ENCODE results near the gene G3BP2. TPM values are rescaled to one million over a fixed set of nuclear protein-coding genes. Genes with fewer than 3 reads are reported as not detected.
A peak's percentile ranks its signal among the peaks of the same experiment; 100 is the strongest.

Gene G3BP2
- polyA plus RNA-seq, 2 of the 4 experiments (the other 2 are of a cell fraction): 159 to 179 TPM

DNA sequence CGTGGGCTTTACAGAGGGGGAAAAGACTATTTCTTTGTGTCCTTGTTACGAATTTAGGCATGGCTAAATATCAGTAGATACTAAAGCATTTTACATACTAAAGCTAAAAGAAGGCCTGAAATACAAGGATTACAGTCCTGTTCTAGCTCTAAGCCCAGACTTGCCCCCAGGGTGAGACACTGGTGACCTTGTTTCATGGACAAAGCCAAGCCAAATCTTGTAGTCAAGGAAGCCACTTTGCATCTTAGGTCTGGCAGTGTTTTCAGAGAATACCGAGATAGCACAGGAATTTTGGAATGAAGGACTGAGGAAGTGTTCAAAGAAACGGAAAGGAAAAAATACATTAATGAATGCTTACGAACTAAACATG is 733 bp upstream of the G3BP2 start:
- Histone ChIP-seq H3K4me2 (peak overlapping the region; percentile 90), H3K4me1 (peaks cover 25% of the 10 kb centered on the region), H3K4me3 (peak overlapping the region; percentile 97), H3K9me3 (no peaks in the 10 kb centered on the region), H3K27ac (peak overlapping the region; percentile 91 to 93)
- DNase-seq (ENCODE audit: low read depth in 1 of 2, low spot score in 1 of 2) (no peak), FAIRE-seq (no peak), ATAC-seq (0 out of 6 replicates have a peak, but pooled peaks of 1 of the 2 experiments have one; percentile 5)
- WGBS (ENCODE audit: missing lambda C conversion rate): 37% methylated on average over 5 of the region's 5 CpGs
- POLR2A ChIA-PET: interaction anchor here (0.7 to 2.7 kb wide), 3 partner anchors 43 to 92 kb away, joined by 3 to 31 read pairs (median 5); partner anchors contain the start of genes CDKL2 and USO1
- no peak for TF ChIP-seq FOXS1 (CRISPR knock-in tag; IDR thresholded peaks at IDR 0.05)
- TF ChIP-seq CBX8 (IDR thresholded peaks at IDR 0.05): no peak
- TF ChIP-seq, protein P1, sequence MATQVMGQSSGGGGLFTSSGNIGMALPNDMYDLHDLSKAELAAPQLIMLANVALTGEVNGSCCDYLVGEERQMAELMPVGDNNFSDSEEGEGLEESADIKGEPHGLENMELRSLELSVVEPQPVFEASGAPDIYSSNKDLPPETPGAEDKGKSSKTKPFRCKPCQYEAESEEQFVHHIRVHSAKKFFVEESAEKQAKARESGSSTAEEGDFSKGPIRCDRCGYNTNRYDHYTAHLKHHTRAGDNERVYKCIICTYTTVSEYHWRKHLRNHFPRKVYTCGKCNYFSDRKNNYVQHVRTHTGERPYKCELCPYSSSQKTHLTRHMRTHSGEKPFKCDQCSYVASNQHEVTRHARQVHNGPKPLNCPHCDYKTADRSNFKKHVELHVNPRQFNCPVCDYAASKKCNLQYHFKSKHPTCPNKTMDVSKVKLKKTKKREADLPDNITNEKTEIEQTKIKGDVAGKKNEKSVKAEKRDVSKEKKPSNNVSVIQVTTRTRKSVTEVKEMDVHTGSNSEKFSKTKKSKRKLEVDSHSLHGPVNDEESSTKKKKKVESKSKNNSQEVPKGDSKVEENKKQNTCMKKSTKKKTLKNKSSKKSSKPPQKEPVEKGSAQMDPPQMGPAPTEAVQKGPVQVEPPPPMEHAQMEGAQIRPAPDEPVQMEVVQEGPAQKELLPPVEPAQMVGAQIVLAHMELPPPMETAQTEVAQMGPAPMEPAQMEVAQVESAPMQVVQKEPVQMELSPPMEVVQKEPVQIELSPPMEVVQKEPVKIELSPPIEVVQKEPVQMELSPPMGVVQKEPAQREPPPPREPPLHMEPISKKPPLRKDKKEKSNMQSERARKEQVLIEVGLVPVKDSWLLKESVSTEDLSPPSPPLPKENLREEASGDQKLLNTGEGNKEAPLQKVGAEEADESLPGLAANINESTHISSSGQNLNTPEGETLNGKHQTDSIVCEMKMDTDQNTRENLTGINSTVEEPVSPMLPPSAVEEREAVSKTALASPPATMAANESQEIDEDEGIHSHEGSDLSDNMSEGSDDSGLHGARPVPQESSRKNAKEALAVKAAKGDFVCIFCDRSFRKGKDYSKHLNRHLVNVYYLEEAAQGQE (IDR thresholded peaks at IDR 0.05): no peak
- no peak for TF ChIP-seq PHF8 (IDR thresholded peaks at IDR 0.05; ENCODE audit: borderline replicate concordance, low read depth)
- no peak for TF ChIP-seq CEBPB (IDR thresholded peaks at IDR 0.05)
- TF ChIP-seq HOXB13 (CRISPR knock-in tag; IDR thresholded peaks at IDR 0.05; ENCODE audit: low read depth): no peak
- CTCF ChIA-PET: interaction anchor here (0.7 to 2.4 kb wide), 2 partner anchors 14 to 50 kb away, joined by 3 to 7 read pairs; partner anchors contain the start of gene USO1

DNA sequence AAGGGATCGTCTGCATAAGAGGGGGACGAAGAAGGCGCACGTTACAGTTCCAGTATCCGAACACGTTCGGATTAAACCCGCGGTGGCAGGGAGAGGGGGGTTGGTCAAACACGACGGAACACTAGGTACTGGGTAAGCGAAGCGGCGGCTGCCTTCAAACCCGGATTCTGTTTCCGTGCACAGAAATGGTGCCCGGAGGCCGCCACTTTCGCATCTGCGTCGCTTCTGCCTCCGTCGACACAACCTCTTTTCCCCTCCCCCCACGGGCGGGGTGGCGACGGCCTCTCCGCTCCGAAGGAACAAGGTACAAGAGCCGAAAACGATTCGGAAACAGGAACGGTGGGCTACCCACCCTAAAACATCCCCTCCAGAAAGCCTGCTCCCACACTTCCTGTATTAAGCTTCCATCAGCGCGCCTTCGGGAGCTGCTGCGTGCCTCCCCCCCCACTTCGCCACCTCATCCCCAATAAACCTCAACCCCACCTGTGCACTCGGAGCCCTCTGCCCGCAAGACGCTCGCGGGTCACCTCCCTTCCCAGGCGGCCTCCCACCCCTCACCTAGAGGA is 667 bp downstream of the G3BP2 start:
- Histone ChIP-seq H3K9me3 (no peaks in the 10 kb centered on the region), H3K4me1 (peaks cover 27% of the 10 kb centered on the region), H3K4me3 (peak overlapping the region; percentile 97), H3K4me2 (peak overlapping the region; percentile 87), H3K27ac (peak overlapping the region; percentile 93 to 97)
- TF ChIP-seq TFCP2L1 (CRISPR knock-in tag; IDR thresholded peaks at IDR 0.05): no peak
- TF ChIP-seq, protein P2, sequence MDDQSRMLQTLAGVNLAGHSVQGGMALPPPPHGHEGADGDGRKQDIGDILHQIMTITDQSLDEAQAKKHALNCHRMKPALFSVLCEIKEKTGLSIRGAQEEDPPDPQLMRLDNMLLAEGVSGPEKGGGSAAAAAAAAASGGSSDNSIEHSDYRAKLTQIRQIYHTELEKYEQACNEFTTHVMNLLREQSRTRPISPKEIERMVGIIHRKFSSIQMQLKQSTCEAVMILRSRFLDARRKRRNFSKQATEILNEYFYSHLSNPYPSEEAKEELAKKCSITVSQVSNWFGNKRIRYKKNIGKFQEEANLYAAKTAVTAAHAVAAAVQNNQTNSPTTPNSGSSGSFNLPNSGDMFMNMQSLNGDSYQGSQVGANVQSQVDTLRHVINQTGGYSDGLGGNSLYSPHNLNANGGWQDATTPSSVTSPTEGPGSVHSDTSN (IDR thresholded peaks at IDR 0.05): 0 out of 2 replicates have a peak, but pooled peaks have one; percentile 13
- TF ChIP-seq, protein P3, sequence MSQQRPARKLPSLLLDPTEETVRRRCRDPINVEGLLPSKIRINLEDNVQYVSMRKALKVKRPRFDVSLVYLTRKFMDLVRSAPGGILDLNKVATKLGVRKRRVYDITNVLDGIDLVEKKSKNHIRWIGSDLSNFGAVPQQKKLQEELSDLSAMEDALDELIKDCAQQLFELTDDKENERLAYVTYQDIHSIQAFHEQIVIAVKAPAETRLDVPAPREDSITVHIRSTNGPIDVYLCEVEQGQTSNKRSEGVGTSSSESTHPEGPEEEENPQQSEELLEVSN (IDR thresholded peaks at IDR 0.05; ENCODE audit: borderline replicate concordance, low read depth): 0 out of 2 replicates have a peak, but pooled peaks have one; percentile 20
- WGBS (ENCODE audit: missing lambda C conversion rate): under 1% methylated on average over 24 of the region's 44 CpGs
- peak; percentile 57 to 59 for ATAC-seq
- ChIA-PET POLR2A (interaction anchor here (0.5 to 2.7 kb wide), 3 partner anchors 10 to 160 kb away, joined by 3 to 31 read pairs (median 3); partner anchors contain the start of gene USO1), CTCF (interaction anchor here (1.2 kb wide), 1 partner anchor 12 kb away, joined by 3 read pairs; no protein-coding TSS in a partner anchor)
- FAIRE-seq: no peak
- DNase-seq (ENCODE audit: low read depth in 1 of 2, low spot score in 1 of 2): peak; percentile 17 to 46

DNA sequence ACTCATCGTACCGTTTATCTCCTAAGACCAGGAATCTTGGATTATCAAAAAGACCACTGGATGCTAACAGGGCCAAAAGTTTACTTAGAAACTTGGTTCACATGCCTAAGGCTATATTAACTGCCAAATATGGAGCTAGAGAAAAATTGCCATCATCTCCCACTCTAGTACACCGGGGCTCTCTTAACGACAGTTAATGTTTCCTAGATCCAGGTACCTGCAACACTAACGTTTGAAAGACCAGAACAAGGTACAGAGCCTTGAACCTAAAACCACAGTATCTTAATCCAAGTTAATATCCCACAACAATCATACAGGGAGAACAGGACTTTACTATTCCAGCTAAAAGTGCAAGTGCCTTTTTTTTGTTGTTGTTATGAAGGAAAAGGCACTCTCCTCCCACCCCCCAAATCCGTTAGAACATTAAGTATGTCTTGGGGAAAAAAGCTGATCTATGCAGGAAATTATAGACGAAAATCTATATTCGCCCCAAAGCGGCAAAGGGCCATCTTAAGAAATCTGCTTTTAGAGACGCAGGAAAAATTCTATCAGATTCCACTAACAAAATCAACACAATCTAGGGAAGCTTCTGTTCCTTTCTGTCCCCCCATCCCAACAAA is 1.3 kb downstream of the G3BP2 start:
- WGBS (ENCODE audit: missing lambda C conversion rate): 20% methylated on average over 10 of the region's 10 CpGs
- peaks cover 27% of the 10 kb centered on the region for H3K4me1 ChIP-seq
- ChIA-PET POLR2A (interaction anchor here (0.5 to 2.7 kb wide), 3 partner anchors 11 to 111 kb away, joined by 3 to 31 read pairs (median 4); partner anchors contain the start of gene USO1), CTCF (interaction anchor here (1.2 to 4.0 kb wide), 2 partner anchors 11 to 53 kb away, joined by 3 to 15 read pairs; partner anchors contain the start of gene USO1)
- H3K4me2 ChIP-seq: peak overlapping the region; percentile 87
- H3K27ac ChIP-seq: peak overlapping the region; percentile 93 to 97
- ATAC-seq (no peak), FAIRE-seq (no peak), DNase-seq (ENCODE audit: low read depth in 1 of 2, low spot score in 1 of 2) (peak in 1 of 2 experiments; percentile 1)
- peak overlapping the region; percentile 97 for H3K4me3 ChIP-seq
- TF ChIP-seq MAFK (IDR thresholded peaks at IDR 0.05; ENCODE audit: partially characterized antibody) (peak; percentile 16), HEYL (CRISPR knock-in tag; IDR thresholded peaks at IDR 0.05) (no peak)
- no peaks in the 10 kb centered on the region for H3K9me3 ChIP-seq

DNA sequence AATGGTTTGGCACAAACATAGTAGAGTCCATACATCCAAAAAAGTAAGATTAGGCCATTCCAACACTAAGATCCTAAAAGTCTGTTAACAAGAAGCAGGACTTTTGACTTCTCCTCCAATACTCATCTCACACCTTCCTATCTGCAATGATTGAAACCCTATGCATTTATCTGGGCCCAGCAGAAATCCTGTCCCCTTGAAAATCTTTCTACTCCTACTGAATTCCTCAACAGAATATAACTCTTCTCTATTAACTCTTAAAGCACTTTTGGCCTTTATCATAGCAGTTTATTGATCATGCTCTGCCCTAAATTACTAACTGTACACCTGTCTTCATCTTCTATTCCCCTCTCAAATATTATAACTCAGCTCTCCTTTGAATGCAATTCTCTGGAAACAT is 4.6 kb downstream of the G3BP2 start:
- Histone ChIP-seq H3K9me3 (no peaks in the 10 kb centered on the region), H3K4me1 (peaks cover 37% of the 10 kb centered on the region), H3K4me2 (no peak overlapping the region), H3K27ac (no peak overlapping the region), H3K4me3 (no peak overlapping the region)
- ATAC-seq (no peak), DNase-seq (ENCODE audit: low read depth in 1 of 2, low spot score in 1 of 2) (no peak), FAIRE-seq (no peak)
- POLR2A ChIA-PET: no interaction called here
- CTCF ChIA-PET: interaction anchor here (4.0 kb wide), 1 partner anchor 56 kb away, joined by 15 read pairs; the partner anchor contains the start of gene USO1
- TF ChIP-seq NPAS2 (CRISPR knock-in tag; IDR thresholded peaks at IDR 0.05; ENCODE audit: borderline replicate concordance) (no peak), POLR2AphosphoS2 (conservative IDR thresholded peaks at IDR 0.05; ENCODE audit: low read length) (no peak), RFX5 (IDR thresholded peaks at IDR 0.05) (no peak), KDM5A (IDR thresholded peaks at IDR 0.05) (no peak), FOXS1 (CRISPR knock-in tag; IDR thresholded peaks at IDR 0.05) (no peak), CEBPB (IDR thresholded peaks at IDR 0.05) (no peak), RCOR1 (IDR thresholded peaks at IDR 0.05; ENCODE audit: low read depth, low read length) (no peak), ZFP36 (IDR thresholded peaks at IDR 0.05; ENCODE audit: borderline replicate concordance, partially characterized antibody) (no peak), PHF8 (IDR thresholded peaks at IDR 0.05; ENCODE audit: borderline replicate concordance, low read depth) (no peak), CHD4 (IDR thresholded peaks at IDR 0.05; ENCODE audit: borderline replicate concordance) (no peak), HOXA7 (CRISPR knock-in tag; IDR thresholded peaks at IDR 0.05) (no peak), ZSCAN20 (CRISPR knock-in tag; IDR thresholded peaks at IDR 0.05) (no peak)
- TF ChIP-seq, protein P4, sequence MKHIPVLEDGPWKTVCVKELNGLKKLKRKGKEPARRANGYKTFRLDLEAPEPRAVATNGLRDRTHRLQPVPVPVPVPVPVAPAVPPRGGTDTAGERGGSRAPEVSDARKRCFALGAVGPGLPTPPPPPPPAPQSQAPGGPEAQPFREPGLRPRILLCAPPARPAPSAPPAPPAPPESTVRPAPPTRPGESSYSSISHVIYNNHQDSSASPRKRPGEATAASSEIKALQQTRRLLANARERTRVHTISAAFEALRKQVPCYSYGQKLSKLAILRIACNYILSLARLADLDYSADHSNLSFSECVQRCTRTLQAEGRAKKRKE (CRISPR knock-in tag; IDR thresholded peaks at IDR 0.05; ENCODE audit: low read depth): no peak

All from A549 (cell line).